ENCODE data around the gene GRIA4.

Gene GRIA4

GRCh38 chr11:106021181-106021966 is 411.5 kb downstream of the GRIA4 start:
- no peak for DNase-seq

- peak; percentile 97 for DNase-seq
Observed at GRCh38 chr11:106021967-106022794, 412.3 kb downstream of the GRIA4 start, which contains the start of gene MSANTD4. Gene MSANTD4, minus strand, starts transcription at chr11:106022240. Its CDS starts 11,323 bp downstream, at chr11:106010917.

- no peak for DNase-seq
Observed at GRCh38 chr11:106022795-106023275, 413.0 kb downstream of the GRIA4 start.

- no peak for DNase-seq
Observed at GRCh38 chr11:106030609-106031008, 420.7 kb downstream of the GRIA4 start.

- no peak for DNase-seq
Observed at GRCh38 chr11:106031202-106031810, 421.4 kb downstream of the GRIA4 start.

Data from activated CD4-positive, alpha-beta T cell treated with anti-CD3 and anti-CD28 coated beads, Interleukin-2, amount 50 U/mL, for 4 hours (primary cell).